Ishikawa (cell line): ENCODE results near the gene KCNK1.

Source experiments
- CEBPB ChIP-seq: IDR thresholded peaks from 2 replicates; pipeline ENCODE4 v1.6.1; 2012
- CREB1 ChIP-seq: IDR thresholded peaks from 2 replicates; pipeline ENCODE4 v1.6.1; 2012; ENCODE audit warnings: low read depth
- EGR1 ChIP-seq: IDR thresholded peaks from 2 replicates; pipeline ENCODE4 v1.6.1; 2012
- EP300 ChIP-seq: IDR thresholded peaks from 2 replicates; pipeline ENCODE4 v1.6.1; 2012; ENCODE audit warnings: borderline replicate concordance
- FOXM1 ChIP-seq: IDR thresholded peaks from 2 replicates; pipeline ENCODE4 v1.6.1; 2012; ENCODE audit warnings: low read depth, borderline replicate concordance
- MAX ChIP-seq: IDR thresholded peaks from 2 replicates; pipeline ENCODE4 v1.6.1; 2012
- NFIC ChIP-seq: IDR thresholded peaks from 2 replicates; pipeline ENCODE4 v1.6.1; 2012
- RAD21 ChIP-seq: IDR thresholded peaks from 2 replicates; pipeline ENCODE4 v1.6.1; 2012; ENCODE audit warnings: low read depth
- REST ChIP-seq: IDR thresholded peaks from 2 replicates; pipeline ENCODE4 v1.6.1; 2012; ENCODE audit warnings: low read depth, mild to moderate bottlenecking
- TAF1 ChIP-seq: IDR thresholded peaks from 2 replicates; pipeline ENCODE4 v1.6.1; 2012; ENCODE audit warnings: low read depth, mild to moderate bottlenecking
- TEAD4 ChIP-seq: IDR thresholded peaks from 2 replicates; pipeline ENCODE4 v1.6.1; 2012
- USF1 ChIP-seq: IDR thresholded peaks from 2 replicates; pipeline ENCODE4 v1.6.1; 2012
- YY1 ChIP-seq: IDR thresholded peaks from 2 replicates; pipeline ENCODE4 v1.6.1; 2012; ENCODE audit warnings: low read depth
- ZBTB7A ChIP-seq: IDR thresholded peaks from 2 replicates; pipeline ENCODE4 v1.6.1; 2012; ENCODE audit warnings: low read depth

- TF ChIP-seq REST (no peak), USF1 (no peak), TAF1 (no peak), EP300 (no peak), EGR1 (no peak), YY1 (no peak), MAX (no peak), RAD21 (no peak), TEAD4 (no peak), CEBPB (no peak), FOXM1 (no peak), CREB1 (no peak), NFIC (no peak), ZBTB7A (no peak)
These were observed 6.4 kb upstream of the KCNK1 start for GRCh38 chr1:233607252-233608119.
